GM21390 (cell line): ENCODE results near the gene DNAH12.

Experiments
- ATAC-seq: cut with Tn5 transposase; IDR thresholded peaks from one replicate; pipeline ENCODE4 v1.9.1; 2021; ENCODE audit not compliant: unreplicated experiment

The DNAH12 gene

GRCh38 chr3:57544181-57545125, at the start of gene DNAH12:
Gene DNAH12, minus strand, starts transcription at chr3:57544344. Its CDS starts 1,474 bp downstream, at chr3:57542870.
- no peak for ATAC-seq

- ATAC-seq, result no peak
Measured at GRCh38 chr3:57592306-57592705, 48.2 kb upstream of the DNAH12 start.

- ATAC-seq, result no peak
Measured at GRCh38 chr3:57587905-57588304, 43.8 kb upstream of the DNAH12 start.

GRCh38 chr3:57586778-57587177, 42.6 kb upstream of the DNAH12 start:
- no peak for ATAC-seq

GRCh38 chr3:57583544-57583943, 39.4 kb upstream of the DNAH12 start:
- ATAC-seq, result no peak

- ATAC-seq, result no peak
Measured at GRCh38 chr3:57582474-57583168, 38.5 kb upstream of the DNAH12 start.

- ATAC-seq, result no peak
Measured at GRCh38 chr3:57577801-57578200, 33.7 kb upstream of the DNAH12 start.

GRCh38 chr3:57575966-57576626, 32.0 kb upstream of the DNAH12 start:
- no peak for ATAC-seq

GRCh38 chr3:57572096-57572495, 28.0 kb upstream of the DNAH12 start:
- ATAC-seq, result no peak

GRCh38 chr3:57570878-57571277, 26.7 kb upstream of the DNAH12 start:
- no peak for ATAC-seq

- no peak for ATAC-seq
Measured at GRCh38 chr3:57569859-57570450, 25.8 kb upstream of the DNAH12 start.

- ATAC-seq, result no peak
Measured at GRCh38 chr3:57559526-57559925, 15.4 kb upstream of the DNAH12 start.

- ATAC-seq, result no peak
Measured at GRCh38 chr3:57557085-57557537, 13.0 kb upstream of the DNAH12 start.

GRCh38 chr3:57556459-57557084, 12.4 kb upstream of the DNAH12 start:
- peak; percentile 34 for ATAC-seq

GRCh38 chr3:57555738-57556458, 11.8 kb upstream of the DNAH12 start, which contains the start of gene PDE12:
Gene PDE12, plus strand, starts transcription at chr3:57556274. Its CDS starts 106 bp downstream, at chr3:57556380.
- peak; percentile 84 for ATAC-seq

- ATAC-seq, result peak; percentile 1
Measured at GRCh38 chr3:57555306-57555705, 11.2 kb upstream of the DNAH12 start.

- ATAC-seq, result no peak
Measured at GRCh38 chr3:57546616-57547015, 2.5 kb upstream of the DNAH12 start.

GRCh38 chr3:57545636-57546268, 1.6 kb upstream of the DNAH12 start:
- no peak for ATAC-seq

GRCh38 chr3:57538465-57538864, 5.7 kb downstream of the DNAH12 start:
- ATAC-seq, result no peak
